A549 (cell line): ENCODE results near the gene TCEAL6. TPM values are rescaled to one million over a fixed set of nuclear protein-coding genes. Genes with fewer than 3 reads are reported as not detected.
A peak's percentile ranks its signal among the peaks of the same experiment; 100 is the strongest.
"Not testable (repeated sequence)": the region's sequence is repeated elsewhere in the genome, so short reads cannot be mapped to it uniquely, and the experiment has no call there.

ENCODE experiments used
- ATAC-seq, 2 experiments: fragments of 200-7000 bp in 1 of 2; fragments of >200 bp in 1 of 2; cut with Nextera tagmentation in 1 of 2; cut with Tn5 transposase in 1 of 2; 3 replicates each; pipeline versions ENCODE4 v1.8.0 to v1.9.1; 2018 to 2020; ENCODE audit warnings: mild to moderate bottlenecking in 1 of 2, moderate library complexity in 1 of 2
- CTCF ChIA-PET: fragments of 300-600 bp; sonication (Branson Sonifier 250); formaldehyde crosslinking; extraction: SDS; loops from one replicate; lab custom pipeline; 2021; ENCODE audit warnings: antibody characterized with exemption, inconsistent platforms; lab: Yijun Ruan, JAX
- POLR2A ChIA-PET: fragments of 350-600 bp; formaldehyde crosslinking; extraction: SDS; loops from one replicate; lab custom pipeline; 2021; ENCODE audit warnings: antibody characterized with exemption, inconsistent platforms; lab: Yijun Ruan, JAX
- DNase-seq, 2 experiments: peaks; one replicate each; pipeline versions ENCODE4 v3.0.0 to v3.0.0-alpha.2; 2011 to 2016; ENCODE audit warnings: low read depth in 1 of 2, low spot score in 1 of 2
- FAIRE-seq: peaks from 2 replicates; lab custom pipeline; 2011; peaks lifted over from hg19 to GRCh38; lab: Jason Lieb, UNC
- H3K27ac ChIP-seq, 2 experiments: fragments of >200 bp; sonication (Bioruptor Twin); formaldehyde crosslinking; 3 replicates each; pipeline ENCODE4 v1.5.1; 2016 to 2017
- H3K4me1 ChIP-seq: fragments of >200 bp; sonication (Bioruptor Twin); formaldehyde crosslinking; 3 replicates; pipeline ENCODE4 v1.6.1; 2016
- H3K4me2 ChIP-seq: fragments of >200 bp; sonication (Bioruptor Twin); formaldehyde crosslinking; 3 replicates; pipeline ENCODE4 v1.6.1; 2016
- H3K4me3 ChIP-seq: fragments of >200 bp; sonication (Bioruptor Twin); formaldehyde crosslinking; 3 replicates; pipeline ENCODE4 v1.5.1; 2016
- H3K9me3 ChIP-seq: fragments of >200 bp; sonication (Bioruptor Twin); formaldehyde crosslinking; 3 replicates; pipeline ENCODE4 v1.6.1; 2016
- CHD4 ChIP-seq: fragments of 200-600 bp; sonication (generic); IDR thresholded peaks from 2 replicates; pipeline ENCODE4 v1.6.1; 2016; ENCODE audit warnings: antibody characterized with exemption, mild to moderate bottlenecking, borderline replicate concordance
- EHF ChIP-seq: fragments of 250-450 bp; sonication (Bioruptor Pico); IDR thresholded peaks from 2 replicates; pipeline ENCODE4 v1.5.0; 2020; ENCODE audit warnings: mild to moderate bottlenecking
- FOSB ChIP-seq: fragments of 250-450 bp; sonication (Bioruptor Pico); IDR thresholded peaks from 2 replicates; pipeline ENCODE4 v1.5.0; 2020; ENCODE audit warnings: mild to moderate bottlenecking, moderate library complexity
- GATA3 ChIP-seq: IDR thresholded peaks from 2 replicates; pipeline ENCODE4 v1.6.1; 2012; ENCODE audit warnings: borderline replicate concordance
- HEYL ChIP-seq: fragments of 250-450 bp; sonication (Bioruptor Pico); IDR thresholded peaks from 2 replicates; pipeline ENCODE4 v1.8.0; 2021; ENCODE audit warnings: mild to moderate bottlenecking, moderate library complexity
- HOXB13 ChIP-seq: fragments of 250-450 bp; sonication (Bioruptor Pico); IDR thresholded peaks from 2 replicates; pipeline ENCODE4 v1.5.0; 2020; ENCODE audit warnings: low read depth, mild to moderate bottlenecking, moderate library complexity
- HOXB5 ChIP-seq: fragments of 250-450 bp; sonication (Bioruptor Pico); IDR thresholded peaks from 2 replicates; pipeline ENCODE4 v1.5.0; 2020; ENCODE audit warnings: mild to moderate bottlenecking, moderate library complexity
- KDM5A ChIP-seq: fragments of 200-600 bp; sonication (generic); IDR thresholded peaks from 2 replicates; pipeline ENCODE4 v1.6.1; 2016; ENCODE audit warnings: antibody characterized with exemption, mild to moderate bottlenecking
- MAFK ChIP-seq: fragments of 450-650 bp; IDR thresholded peaks from 2 replicates; pipeline ENCODE4 v1.6.1; 2014; ENCODE audit not compliant: partially characterized antibody
- MAZ ChIP-seq: fragments of 150-350 bp; IDR thresholded peaks from 2 replicates; pipeline ENCODE4 v1.6.1; 2014; ENCODE audit warnings: antibody characterized with exemption, low read depth, low read length, borderline replicate concordance
- NFE2L2 ChIP-seq: fragments of 150-350 bp; conservative IDR thresholded peaks from 2 replicates; pipeline ENCODE4 v1.6.1; 2014; ENCODE audit warnings: low read length
- NPAS2 ChIP-seq: fragments of 250-450 bp; sonication (Bioruptor Pico); IDR thresholded peaks from 2 replicates; pipeline ENCODE4 v1.8.0; 2022; ENCODE audit warnings: mild to moderate bottlenecking, moderate library complexity, borderline replicate concordance
- POLR2AphosphoS2 ChIP-seq: conservative IDR thresholded peaks from 2 replicates; pipeline ENCODE4 v1.6.1; 2012; ENCODE audit warnings: low read length, improper control_type of control experiment, inconsistent platforms
- RCOR1 ChIP-seq: fragments of 150-350 bp; IDR thresholded peaks from 2 replicates; pipeline ENCODE4 v1.6.1; 2014; ENCODE audit warnings: antibody characterized with exemption, low read length, low read depth
- TFCP2L1 ChIP-seq: fragments of 250-450 bp; sonication (Bioruptor Pico); IDR thresholded peaks from 2 replicates; pipeline ENCODE4 v1.5.0; 2021; ENCODE audit warnings: mild to moderate bottlenecking
- ZFP36 ChIP-seq: fragments of 450-650 bp; IDR thresholded peaks from 2 replicates; pipeline ENCODE4 v1.6.1; 2014; ENCODE audit warnings: borderline replicate concordance; ENCODE audit not compliant: partially characterized antibody
- WGBS: methylation state at CpG from one replicate; pipeline ENCODE4 v1.1.6; 2017; ENCODE audit errors: missing lambda C conversion rate; 5-methylcytosine and 5-hydroxymethylcytosine counted together
- polyA plus RNA-seq, 4 experiments: library from polyadenylated mRNA; depleted of rRNA in 3 of 4; stranded (reverse); fragments of >200 nt; fragmentation: RNase III in 1 of 4; extraction: RNeasy Plus Mini Kit Qiagen cat#74134 plus additional on column Dnase treatment in 1 of 4; gene quantifications; 2 replicates in 3 of 4; 3 replicates in 1 of 4; pipeline ENCODE4 v1.2.3, GENCODE V29; 2011 to 2017
- TF ChIP-seq, protein P1 (sequence below): fragments of 200-600 bp; sonication (generic); IDR thresholded peaks from 2 replicates; pipeline ENCODE4 v1.6.1; 2016; ENCODE audit warnings: antibody characterized with exemption, mild to moderate bottlenecking, moderate library complexity
- TF ChIP-seq, protein P2 (sequence below): fragments of 150-350 bp; IDR thresholded peaks from 2 replicates; pipeline ENCODE4 v1.6.1; 2014; ENCODE audit warnings: low read depth, mild to moderate bottlenecking, low read length

Gene TCEAL6
- polyA plus RNA-seq, 2 of the 4 experiments (the other 2 are of a cell fraction): not detected

DNA sequence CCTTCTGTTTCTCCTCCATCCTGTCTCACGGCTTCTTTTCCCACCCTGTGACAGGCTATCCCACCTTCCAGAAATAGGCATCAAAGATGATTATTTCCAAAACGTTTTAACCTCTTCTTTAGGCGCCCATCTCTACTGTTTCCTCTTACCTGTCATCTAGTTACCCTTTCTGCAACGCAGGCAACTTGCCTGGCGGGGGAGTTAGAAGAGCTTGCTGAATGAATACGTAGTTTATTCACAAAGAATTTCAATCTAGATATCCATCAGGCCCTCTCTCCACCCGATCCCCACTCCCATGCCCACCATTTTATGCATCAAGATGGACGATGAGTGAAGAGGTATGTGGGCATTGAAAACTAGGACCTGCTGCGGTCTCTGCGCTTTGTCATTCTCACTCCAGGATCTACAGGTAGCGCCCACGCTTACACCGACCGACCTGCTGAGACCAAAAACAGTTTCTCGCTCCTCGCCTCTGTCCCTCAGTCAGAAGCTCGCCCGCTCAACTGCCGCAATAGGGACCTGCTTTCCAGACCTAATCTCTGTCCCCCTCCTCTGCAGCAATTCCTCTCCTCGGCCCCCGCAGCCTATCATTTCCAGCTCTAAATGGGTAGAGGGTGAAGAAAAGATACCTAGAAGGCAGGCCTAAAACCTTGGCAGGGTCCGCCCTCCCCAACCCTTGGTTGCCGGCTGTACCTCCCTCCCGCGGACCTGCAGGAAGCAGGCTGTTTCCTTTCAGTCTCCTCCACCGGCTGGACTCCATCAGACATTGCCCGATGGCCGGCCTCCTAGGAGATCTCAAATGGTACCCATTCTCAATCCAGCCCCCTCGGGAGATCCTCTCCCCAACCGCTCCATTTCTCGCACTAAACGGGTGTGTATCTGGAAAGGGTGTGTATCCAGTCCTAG, 12.9 kb upstream of the TCEAL6 start:
- WGBS: 43% methylated on average over 26 of the region's 32 CpGs
- H3K27ac ChIP-seq: no peak overlapping the region
- H3K4me3 ChIP-seq: no peak overlapping the region
- no peak for ATAC-seq
- no peak overlapping the region; the same call in 2 of the 3 replicates for H3K4me2 ChIP-seq
- H3K4me1 ChIP-seq: no peaks in the 10 kb centered on the region
- ChIA-PET POLR2A (interaction anchor here (0.6 kb wide), 1 partner anchor 444 kb away, joined by 4 read pairs; no protein-coding TSS in a partner anchor), CTCF (no interaction called here)
- TF ChIP-seq HEYL (CRISPR knock-in tag) (no peak), HOXB13 (no peak), RCOR1 (no peak), EHF (CRISPR knock-in tag) (no peak), GATA3 (no peak), MAZ (no peak), POLR2AphosphoS2 (no peak), TFCP2L1 (CRISPR knock-in tag) (no peak), ZFP36 (no peak), CHD4 (no peak), FOSB (CRISPR knock-in tag) (no peak), NFE2L2 (no peak), NPAS2 (CRISPR knock-in tag) (no peak)
- TF ChIP-seq, protein P1, sequence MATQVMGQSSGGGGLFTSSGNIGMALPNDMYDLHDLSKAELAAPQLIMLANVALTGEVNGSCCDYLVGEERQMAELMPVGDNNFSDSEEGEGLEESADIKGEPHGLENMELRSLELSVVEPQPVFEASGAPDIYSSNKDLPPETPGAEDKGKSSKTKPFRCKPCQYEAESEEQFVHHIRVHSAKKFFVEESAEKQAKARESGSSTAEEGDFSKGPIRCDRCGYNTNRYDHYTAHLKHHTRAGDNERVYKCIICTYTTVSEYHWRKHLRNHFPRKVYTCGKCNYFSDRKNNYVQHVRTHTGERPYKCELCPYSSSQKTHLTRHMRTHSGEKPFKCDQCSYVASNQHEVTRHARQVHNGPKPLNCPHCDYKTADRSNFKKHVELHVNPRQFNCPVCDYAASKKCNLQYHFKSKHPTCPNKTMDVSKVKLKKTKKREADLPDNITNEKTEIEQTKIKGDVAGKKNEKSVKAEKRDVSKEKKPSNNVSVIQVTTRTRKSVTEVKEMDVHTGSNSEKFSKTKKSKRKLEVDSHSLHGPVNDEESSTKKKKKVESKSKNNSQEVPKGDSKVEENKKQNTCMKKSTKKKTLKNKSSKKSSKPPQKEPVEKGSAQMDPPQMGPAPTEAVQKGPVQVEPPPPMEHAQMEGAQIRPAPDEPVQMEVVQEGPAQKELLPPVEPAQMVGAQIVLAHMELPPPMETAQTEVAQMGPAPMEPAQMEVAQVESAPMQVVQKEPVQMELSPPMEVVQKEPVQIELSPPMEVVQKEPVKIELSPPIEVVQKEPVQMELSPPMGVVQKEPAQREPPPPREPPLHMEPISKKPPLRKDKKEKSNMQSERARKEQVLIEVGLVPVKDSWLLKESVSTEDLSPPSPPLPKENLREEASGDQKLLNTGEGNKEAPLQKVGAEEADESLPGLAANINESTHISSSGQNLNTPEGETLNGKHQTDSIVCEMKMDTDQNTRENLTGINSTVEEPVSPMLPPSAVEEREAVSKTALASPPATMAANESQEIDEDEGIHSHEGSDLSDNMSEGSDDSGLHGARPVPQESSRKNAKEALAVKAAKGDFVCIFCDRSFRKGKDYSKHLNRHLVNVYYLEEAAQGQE: no peak
- TF ChIP-seq, protein P2, sequence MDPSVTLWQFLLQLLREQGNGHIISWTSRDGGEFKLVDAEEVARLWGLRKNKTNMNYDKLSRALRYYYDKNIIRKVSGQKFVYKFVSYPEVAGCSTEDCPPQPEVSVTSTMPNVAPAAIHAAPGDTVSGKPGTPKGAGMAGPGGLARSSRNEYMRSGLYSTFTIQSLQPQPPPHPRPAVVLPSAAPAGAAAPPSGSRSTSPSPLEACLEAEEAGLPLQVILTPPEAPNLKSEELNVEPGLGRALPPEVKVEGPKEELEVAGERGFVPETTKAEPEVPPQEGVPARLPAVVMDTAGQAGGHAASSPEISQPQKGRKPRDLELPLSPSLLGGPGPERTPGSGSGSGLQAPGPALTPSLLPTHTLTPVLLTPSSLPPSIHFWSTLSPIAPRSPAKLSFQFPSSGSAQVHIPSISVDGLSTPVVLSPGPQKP: no peak
- FAIRE-seq: no peak
- no peak for DNase-seq
- no peaks in the 10 kb centered on the region for H3K9me3 ChIP-seq

DNA sequence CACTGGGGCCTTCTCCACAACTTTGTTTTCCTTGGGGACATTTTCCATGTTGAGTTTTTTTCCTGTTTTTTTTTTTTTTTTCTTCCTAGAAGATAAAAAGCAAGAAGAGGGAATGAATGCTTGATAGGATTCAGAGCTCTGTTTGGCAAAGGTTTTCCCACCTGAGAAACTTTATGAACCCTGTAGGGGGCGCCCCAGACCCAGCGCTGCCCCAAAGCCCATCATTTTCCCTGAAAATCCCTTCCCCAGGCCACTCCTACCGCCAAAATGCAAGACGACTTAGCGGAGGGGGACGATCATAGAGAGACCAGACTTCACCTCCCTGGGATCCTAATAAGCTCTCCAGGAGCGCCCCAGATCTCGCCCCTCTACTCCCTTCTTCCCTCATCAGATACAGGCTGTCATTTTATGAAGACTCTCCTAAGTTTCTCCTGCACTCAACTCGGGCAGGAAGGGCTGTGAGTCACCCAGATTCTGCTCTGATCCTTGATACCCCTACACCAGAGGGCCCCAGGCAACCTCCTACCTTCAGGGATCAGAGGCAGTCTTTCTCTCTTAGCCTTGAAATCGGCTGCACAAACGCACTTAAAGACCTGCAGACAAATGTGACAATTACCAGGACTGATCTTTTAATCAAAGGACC, 12.1 kb upstream of the TCEAL6 start:
- WGBS: 24% methylated on average over 11 of the region's 11 CpGs
- ATAC-seq: no peak
- CTCF ChIA-PET: interaction anchor here (0.6 kb wide), 1 partner anchor 745 kb away, joined by 3 read pairs; no protein-coding TSS in a partner anchor

DNA sequence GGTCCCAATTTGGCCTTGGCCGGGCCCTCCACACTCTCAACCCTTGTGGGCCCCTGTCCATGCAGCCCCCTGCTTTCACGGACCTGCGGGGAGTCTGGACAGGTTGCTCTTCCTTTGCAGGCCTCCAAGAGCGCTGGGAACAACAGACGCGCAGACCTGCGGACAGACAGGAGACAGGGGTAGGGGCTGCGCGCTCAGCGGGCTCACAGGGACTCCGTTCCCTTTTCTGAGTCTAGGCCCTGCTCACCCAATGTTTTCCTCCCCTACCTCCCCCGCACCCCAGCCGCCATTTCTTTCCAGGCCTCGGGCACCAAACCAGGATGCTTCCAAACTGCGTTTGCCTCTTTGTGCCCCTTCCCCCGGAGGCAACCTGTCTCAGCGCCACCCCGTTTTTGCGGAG, 650 bp downstream of the TCEAL6 start:
- FAIRE-seq, H3K4me3 ChIP-seq, H3K9me3 ChIP-seq, H3K4me1 ChIP-seq, DNase-seq, H3K27ac ChIP-seq, H3K4me2 ChIP-seq, POLR2A ChIA-PET, CTCF ChIA-PET, ATAC-seq: not testable (repeated sequence)
- WGBS: 60% methylated on average over 12 of the region's 19 CpGs

More for the DNA sequence above, 12.1 kb upstream of the TCEAL6 start:
- POLR2A ChIA-PET: no interaction called here
- no peak for FAIRE-seq
- H3K27ac ChIP-seq: no peak overlapping the region
- no peak for TF ChIP-seq MAFK
- no peak for TF ChIP-seq HOXB5 (CRISPR knock-in tag)
- TF ChIP-seq KDM5A: no peak
- TF ChIP-seq, all 56 proteins: peak for 0
- no peaks in the 10 kb centered on the region for H3K9me3 ChIP-seq
- H3K4me1 ChIP-seq: no peaks in the 10 kb centered on the region
- no peak overlapping the region for H3K4me2 ChIP-seq
- H3K4me3 ChIP-seq: no peak overlapping the region
- DNase-seq: no peak

DNA sequence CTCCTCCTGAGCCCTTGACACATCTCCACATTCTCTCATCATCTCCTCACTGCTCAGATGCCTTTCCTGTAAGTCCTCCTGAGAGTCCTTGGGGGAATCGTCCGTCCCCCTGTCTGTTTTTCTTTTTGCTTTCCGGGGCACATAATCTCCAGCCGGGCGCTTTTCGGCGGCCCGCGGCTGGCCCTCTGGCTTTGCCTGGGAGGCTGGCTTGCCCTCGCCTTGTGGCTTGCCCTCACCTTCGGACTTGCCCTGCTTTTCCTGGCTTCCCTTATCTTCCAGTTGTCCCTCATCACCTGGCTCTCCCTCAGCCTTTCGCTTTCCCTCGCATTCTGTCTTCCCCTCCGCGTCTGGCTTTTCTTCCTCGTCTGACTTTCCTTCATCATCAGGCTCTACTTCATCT, 1.4 kb downstream of the TCEAL6 start:
- H3K27ac ChIP-seq, H3K9me3 ChIP-seq, POLR2A ChIA-PET, ATAC-seq, DNase-seq, H3K4me2 ChIP-seq, H3K4me3 ChIP-seq, CTCF ChIA-PET, H3K4me1 ChIP-seq: not testable (repeated sequence)
- 61% methylated on average over 16 of the region's 16 CpGs for WGBS
- FAIRE-seq: peak; percentile 84
